ENCODE results near the gene MYO3B. TPM values are rescaled to one million over a fixed set of nuclear protein-coding genes. Genes with fewer than 3 reads are reported as not detected.

Gene MYO3B
- total RNA-seq, 1 donor from 2014 or later: not detected

DNA sequence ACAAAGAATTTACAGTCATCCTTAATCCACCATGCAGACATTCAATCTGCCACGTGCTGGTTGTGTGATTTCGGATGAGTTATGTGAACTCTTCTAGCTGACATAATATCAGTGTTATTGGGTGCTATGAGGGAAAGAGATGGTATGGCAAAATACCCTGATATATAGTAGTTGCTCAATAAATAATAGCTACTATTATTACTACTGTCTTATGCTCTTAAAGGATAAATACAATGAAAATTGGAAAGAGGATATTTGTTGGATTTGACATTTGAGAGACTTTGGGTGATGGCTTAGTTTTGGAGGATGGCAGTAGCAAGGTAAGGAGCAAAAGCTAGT lies 86.5 kb downstream of the MYO3B start:
- ATAC-seq (ENCODE audit: low read depth): no peak
- no peak for DNase-seq
- ChIA-PET POLR2A (no interaction called here), CTCF (no interaction called here)
- intact Hi-C loops (cut with micrococcal nuclease): no loop called here
- TF ChIP-seq, protein P1, sequence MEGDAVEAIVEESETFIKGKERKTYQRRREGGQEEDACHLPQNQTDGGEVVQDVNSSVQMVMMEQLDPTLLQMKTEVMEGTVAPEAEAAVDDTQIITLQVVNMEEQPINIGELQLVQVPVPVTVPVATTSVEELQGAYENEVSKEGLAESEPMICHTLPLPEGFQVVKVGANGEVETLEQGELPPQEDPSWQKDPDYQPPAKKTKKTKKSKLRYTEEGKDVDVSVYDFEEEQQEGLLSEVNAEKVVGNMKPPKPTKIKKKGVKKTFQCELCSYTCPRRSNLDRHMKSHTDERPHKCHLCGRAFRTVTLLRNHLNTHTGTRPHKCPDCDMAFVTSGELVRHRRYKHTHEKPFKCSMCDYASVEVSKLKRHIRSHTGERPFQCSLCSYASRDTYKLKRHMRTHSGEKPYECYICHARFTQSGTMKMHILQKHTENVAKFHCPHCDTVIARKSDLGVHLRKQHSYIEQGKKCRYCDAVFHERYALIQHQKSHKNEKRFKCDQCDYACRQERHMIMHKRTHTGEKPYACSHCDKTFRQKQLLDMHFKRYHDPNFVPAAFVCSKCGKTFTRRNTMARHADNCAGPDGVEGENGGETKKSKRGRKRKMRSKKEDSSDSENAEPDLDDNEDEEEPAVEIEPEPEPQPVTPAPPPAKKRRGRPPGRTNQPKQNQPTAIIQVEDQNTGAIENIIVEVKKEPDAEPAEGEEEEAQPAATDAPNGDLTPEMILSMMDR (IDR thresholded peaks at IDR 0.05): no peak
- no peak overlapping the region for H3K27ac Mint-ChIP-seq
- H3K9me3 Mint-ChIP-seq: peaks cover 2% of the 10 kb centered on the region
- no peak overlapping the region for H3K4me3 Mint-ChIP-seq
- no peaks in the 10 kb centered on the region for H3K4me1 Mint-ChIP-seq
- H3K36me3 Mint-ChIP-seq (ENCODE audit: low read depth): no peaks in the 10 kb centered on the region
- H3K27me3 Mint-ChIP-seq: no peaks in the 10 kb centered on the region

DNA sequence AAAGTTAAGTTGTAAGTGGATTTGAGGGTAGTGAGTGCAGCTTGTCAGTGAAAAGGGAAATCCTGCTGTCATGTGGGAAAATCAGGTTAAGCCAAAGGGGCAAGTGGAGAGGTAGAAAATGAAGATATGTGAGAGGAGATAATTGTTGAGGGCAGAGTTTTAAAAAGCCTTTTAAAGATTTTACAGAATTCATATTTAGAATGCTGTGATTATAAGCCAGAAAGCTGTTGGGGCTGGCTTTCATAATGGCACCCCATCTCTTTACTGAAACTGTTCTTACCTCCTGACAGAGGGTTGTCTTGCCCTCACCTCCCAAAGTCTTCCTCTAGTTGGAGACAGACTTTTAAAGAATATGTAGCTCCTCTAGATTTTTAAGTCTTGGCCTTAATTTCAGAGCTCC lies 86.9 kb downstream of the MYO3B start:
- CTCF ChIA-PET: no interaction called here
- H3K27me3 Mint-ChIP-seq: no peaks in the 10 kb centered on the region

DNA sequence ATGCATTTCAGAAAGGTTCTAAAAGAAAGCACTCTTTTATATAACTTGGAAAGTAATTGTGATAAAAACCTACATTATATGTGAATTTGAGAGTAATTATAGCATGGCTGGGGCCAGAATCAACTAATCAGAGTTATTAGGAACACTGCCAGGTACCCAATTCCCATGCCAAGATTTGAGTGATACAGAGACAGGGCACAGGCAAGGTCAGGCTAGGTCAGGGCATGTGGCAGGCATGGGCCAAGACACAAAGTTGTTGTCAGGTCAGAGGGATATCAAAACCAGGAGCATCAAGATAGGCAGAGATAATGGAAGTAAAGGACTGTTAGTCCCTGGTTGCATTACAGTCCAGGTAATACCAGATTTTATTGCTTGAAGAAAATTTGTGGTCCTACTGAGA lies 87.4 kb downstream of the MYO3B start:
- no peak overlapping the region for H3K4me3 Mint-ChIP-seq
- no peak overlapping the region for H3K27ac Mint-ChIP-seq
- POLR2A ChIA-PET: no interaction called here
- no peaks in the 10 kb centered on the region for H3K4me1 Mint-ChIP-seq
- intact Hi-C loops (cut with micrococcal nuclease): no loop called here
- no peak for ATAC-seq (ENCODE audit: low read depth)
- H3K9me3 Mint-ChIP-seq: peaks cover under 1% of the 10 kb centered on the region
- no peaks in the 10 kb centered on the region for H3K27me3 Mint-ChIP-seq
- H3K36me3 Mint-ChIP-seq (ENCODE audit: low read depth): no peaks in the 10 kb centered on the region
- no peak for DNase-seq
- TF ChIP-seq, protein P1 (IDR thresholded peaks at IDR 0.05): no peak
- CTCF ChIA-PET: no interaction called here

More for the DNA sequence above, 86.9 kb downstream of the MYO3B start:
- no peak for DNase-seq
- Mint-ChIP-seq H3K4me1 (no peaks in the 10 kb centered on the region), H3K27ac (no peak overlapping the region), H3K4me3 (no peak overlapping the region), H3K36me3 (ENCODE audit: low read depth) (no peaks in the 10 kb centered on the region), H3K9me3 (peaks cover 2% of the 10 kb centered on the region)
- no peak for ATAC-seq (ENCODE audit: low read depth)
- intact Hi-C loops (cut with micrococcal nuclease): no loop called here
- TF ChIP-seq, protein P1 (IDR thresholded peaks at IDR 0.05): no peak
- POLR2A ChIA-PET: no interaction called here

DNA sequence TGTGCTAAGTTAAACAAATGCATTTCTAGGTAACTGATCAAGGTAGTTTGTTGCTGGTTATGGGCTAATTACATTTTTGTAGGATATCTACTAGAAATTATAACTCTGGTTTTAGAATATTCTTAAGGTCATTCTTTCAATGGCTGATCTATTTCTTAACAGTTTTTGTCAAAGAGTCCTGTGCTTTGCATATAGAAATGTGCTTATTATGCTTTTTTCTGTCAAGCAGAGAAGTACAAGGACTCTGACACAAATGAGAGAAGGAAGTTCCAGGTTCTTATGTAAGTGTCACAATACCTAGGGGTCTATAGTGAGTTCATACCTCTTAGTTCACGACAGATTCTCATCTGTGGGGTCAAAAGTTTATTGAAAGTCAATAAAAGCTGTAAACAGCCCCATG lies 88.4 kb downstream of the MYO3B start:
- intact Hi-C loops (cut with micrococcal nuclease): no loop called here
- CTCF ChIA-PET: no interaction called here
- Mint-ChIP-seq H3K36me3 (ENCODE audit: low read depth) (no peaks in the 10 kb centered on the region), H3K4me3 (no peak overlapping the region), H3K27me3 (no peaks in the 10 kb centered on the region), H3K4me1 (no peaks in the 10 kb centered on the region), H3K27ac (no peak overlapping the region), H3K9me3 (no peaks in the 10 kb centered on the region)
- TF ChIP-seq, protein P1 (IDR thresholded peaks at IDR 0.05): no peak
- POLR2A ChIA-PET: no interaction called here
- DNase-seq (no peak), ATAC-seq (ENCODE audit: low read depth) (no peak)

DNA sequence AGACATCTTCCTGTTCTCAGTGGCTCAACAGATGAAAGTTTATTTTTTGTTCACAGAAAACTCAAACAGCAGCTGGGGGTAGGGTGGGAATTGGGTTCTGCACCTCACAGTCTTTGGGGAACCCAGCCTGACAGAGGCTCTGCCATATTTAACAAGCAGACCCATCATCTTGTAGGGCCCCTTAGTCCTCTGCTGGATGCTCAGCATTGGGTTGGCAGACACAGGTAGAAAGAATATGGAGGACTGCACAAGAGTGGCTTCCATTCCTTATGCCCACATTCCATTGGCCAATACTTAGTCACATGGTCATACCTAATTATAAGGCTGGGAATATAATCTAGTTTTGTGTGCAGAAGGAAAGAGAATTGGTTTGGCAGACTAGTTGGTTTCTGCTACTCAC lies 89.1 kb downstream of the MYO3B start:
- H3K9me3 Mint-ChIP-seq: no peaks in the 10 kb centered on the region
- ATAC-seq (ENCODE audit: low read depth) (no peak), DNase-seq (no peak)
- no peaks in the 10 kb centered on the region for H3K36me3 Mint-ChIP-seq (ENCODE audit: low read depth)
- intact Hi-C loops (cut with micrococcal nuclease): no loop called here
- H3K4me3 Mint-ChIP-seq: no peak overlapping the region
- CTCF ChIA-PET: no interaction called here
- H3K4me1 Mint-ChIP-seq: no peaks in the 10 kb centered on the region
- H3K27ac Mint-ChIP-seq: no peak overlapping the region
- H3K27me3 Mint-ChIP-seq: no peaks in the 10 kb centered on the region
- TF ChIP-seq, protein P1 (IDR thresholded peaks at IDR 0.05): no peak
- POLR2A ChIA-PET: no interaction called here

All from activated B cell treated with CpG ODN at 0.5 μM for 24 hours (primary cell).